MM.1S (cell line): ENCODE measurements around the gene YBX2.

ENCODE experiments used
- EZH2 ChIP-seq: fragments of 300-600 bp; sonication (generic); optimal IDR thresholded peaks from 2 replicates; pipeline ENCODE3; 2017; ENCODE audit warnings: low read depth, mild to moderate bottlenecking, antibody characterized with exemption, low read length, mixed read lengths
- EZH2phosphoT487 ChIP-seq: fragments of 300-600 bp; sonication (generic); IDR thresholded peaks from 2 replicates; pipeline ENCODE4 v1.6.1; 2018; ENCODE audit warnings: antibody characterized with exemption, low read length
- TF ChIP-seq, protein P1 (sequence below): fragments of 300-600 bp; sonication (generic); IDR thresholded peaks from 2 replicates; pipeline ENCODE4 v1.5.1; 2016; ENCODE audit warnings: antibody characterized with exemption, low read length, mixed read lengths

DNA sequence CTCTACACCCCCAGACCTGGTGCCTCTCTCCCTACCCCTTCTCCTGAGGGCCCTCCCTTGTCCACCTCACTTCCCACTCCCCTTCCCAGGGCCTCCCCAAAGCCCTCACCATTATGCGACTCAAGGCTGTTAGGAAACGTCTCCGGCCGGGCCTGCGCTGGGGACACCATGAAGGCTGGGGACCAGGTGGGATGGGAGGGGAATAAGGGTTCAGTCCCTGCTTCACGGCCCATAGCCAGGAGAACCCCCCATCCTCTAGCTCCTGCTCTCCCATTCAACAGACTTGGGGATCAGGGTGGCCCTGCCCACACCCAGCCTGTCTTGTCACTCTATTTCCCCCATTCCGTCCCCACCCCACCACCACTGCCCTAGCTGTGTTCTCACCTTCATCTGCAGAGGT lies 32.6 kb upstream of the YBX2 start:
- TF ChIP-seq, protein P1, sequence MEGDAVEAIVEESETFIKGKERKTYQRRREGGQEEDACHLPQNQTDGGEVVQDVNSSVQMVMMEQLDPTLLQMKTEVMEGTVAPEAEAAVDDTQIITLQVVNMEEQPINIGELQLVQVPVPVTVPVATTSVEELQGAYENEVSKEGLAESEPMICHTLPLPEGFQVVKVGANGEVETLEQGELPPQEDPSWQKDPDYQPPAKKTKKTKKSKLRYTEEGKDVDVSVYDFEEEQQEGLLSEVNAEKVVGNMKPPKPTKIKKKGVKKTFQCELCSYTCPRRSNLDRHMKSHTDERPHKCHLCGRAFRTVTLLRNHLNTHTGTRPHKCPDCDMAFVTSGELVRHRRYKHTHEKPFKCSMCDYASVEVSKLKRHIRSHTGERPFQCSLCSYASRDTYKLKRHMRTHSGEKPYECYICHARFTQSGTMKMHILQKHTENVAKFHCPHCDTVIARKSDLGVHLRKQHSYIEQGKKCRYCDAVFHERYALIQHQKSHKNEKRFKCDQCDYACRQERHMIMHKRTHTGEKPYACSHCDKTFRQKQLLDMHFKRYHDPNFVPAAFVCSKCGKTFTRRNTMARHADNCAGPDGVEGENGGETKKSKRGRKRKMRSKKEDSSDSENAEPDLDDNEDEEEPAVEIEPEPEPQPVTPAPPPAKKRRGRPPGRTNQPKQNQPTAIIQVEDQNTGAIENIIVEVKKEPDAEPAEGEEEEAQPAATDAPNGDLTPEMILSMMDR = no peak
- TF ChIP-seq EZH2 = no peak
- TF ChIP-seq EZH2phosphoT487 = no peak
